ENCODE data around the gene HTATSF1.

The HTATSF1 gene

GRCh38 chrX:136528645-136529315 lies 31.4 kb downstream of the HTATSF1 start:
- no peak for DNase-seq (ENCODE audit: low spot score)
- no peak for TF ChIP-seq CTCF (IDR thresholded peaks at IDR 0.05; ENCODE audit: extremely low read depth, missing control alignments)

GRCh38 chrX:136529795-136530194 lies 32.4 kb downstream of the HTATSF1 start:
- DNase-seq (ENCODE audit: low spot score), result no peak
- TF ChIP-seq CTCF (IDR thresholded peaks at IDR 0.05; ENCODE audit: extremely low read depth, missing control alignments), result no peak

GRCh38 chrX:136531951-136532350 lies 34.6 kb downstream of the HTATSF1 start, which contains the start of gene VGLL1:
Gene VGLL1, plus strand, starts transcription at chrX:136532215. Its CDS starts 3,806 bp downstream, at chrX:136536021.
- no peak for DNase-seq (ENCODE audit: low spot score)
- TF ChIP-seq CTCF (IDR thresholded peaks at IDR 0.05; ENCODE audit: extremely low read depth, missing control alignments), result no peak

- TF ChIP-seq CTCF (IDR thresholded peaks at IDR 0.05; ENCODE audit: extremely low read depth, missing control alignments), result no peak
- DNase-seq (ENCODE audit: low spot score), result no peak
These were observed 36.7 kb downstream of the HTATSF1 start for GRCh38 chrX:136534131-136534530.

- no peak for TF ChIP-seq CTCF (IDR thresholded peaks at IDR 0.05; ENCODE audit: extremely low read depth, missing control alignments)
- no peak for DNase-seq (ENCODE audit: low spot score)
These were observed 41.4 kb downstream of the HTATSF1 start for GRCh38 chrX:136538811-136539210.

GRCh38 chrX:136540226-136540625 lies 42.8 kb downstream of the HTATSF1 start:
- DNase-seq (ENCODE audit: low spot score), result no peak
- TF ChIP-seq CTCF (IDR thresholded peaks at IDR 0.05; ENCODE audit: extremely low read depth, missing control alignments), result no peak

GRCh38 chrX:136541294-136541693 lies 43.9 kb downstream of the HTATSF1 start:
- TF ChIP-seq CTCF (IDR thresholded peaks at IDR 0.05; ENCODE audit: extremely low read depth, missing control alignments), result no peak
- no peak for DNase-seq (ENCODE audit: low spot score)

Data from GM20000 (cell line).